Cardiac fibroblast (primary cell): Measurements from ENCODE around the gene KLHL6.

Experiments
- DNase-seq, 2 donors: peaks; one replicate each; pipeline versions ENCODE4 v3.0.0 to v3.0.0-alpha.2; 2010; ENCODE audit warnings: low read depth in 2 of 2
- H3K4me3 ChIP-seq, 2 donors: replicated peaks in 1 of 2; 1 replicate in 1 of 2; 2 replicates in 1 of 2; pipeline ENCODE4 v1.5.1; 2011; ENCODE audit warnings: low read depth in 2 of 2, low read length in 2 of 2, mild to moderate bottlenecking in 2 of 2, moderate library complexity in 1 of 2
- CTCF ChIP-seq: IDR thresholded peaks from one replicate; pipeline ENCODE4 v1.5.1; 2011; ENCODE audit warnings: low read depth, mild to moderate bottlenecking, low read length, inconsistent platforms

The KLHL6 gene

GRCh38 chr3:183555541-183556081 lies at the start of gene KLHL6:
Gene KLHL6, minus strand, starts transcription at chr3:183555706. Its CDS starts 53 bp downstream, at chr3:183555653.
- H3K4me3 ChIP-seq: no peak within 1 kb of the TSS
- peak; percentile 15 to 36 for DNase-seq
- TF ChIP-seq CTCF: no peak

- TF ChIP-seq CTCF: no peak
- H3K4me3 ChIP-seq: no peak overlapping the region
- no peak for DNase-seq
Measured at GRCh38 chr3:183597959-183598358, 42.5 kb upstream of the KLHL6 start.

- no peak for TF ChIP-seq CTCF
- no peak overlapping the region for H3K4me3 ChIP-seq
- DNase-seq: no peak
Measured at GRCh38 chr3:183594636-183595035, 39.1 kb upstream of the KLHL6 start.

GRCh38 chr3:183592821-183593220 lies 37.3 kb upstream of the KLHL6 start:
- TF ChIP-seq CTCF: no peak
- DNase-seq: no peak
- H3K4me3 ChIP-seq: no peak overlapping the region

GRCh38 chr3:183591881-183592521 lies 36.5 kb upstream of the KLHL6 start:
- no peak overlapping the region for H3K4me3 ChIP-seq
- peak; percentile 20 to 42 for DNase-seq
- peak; percentile 7 for TF ChIP-seq CTCF

GRCh38 chr3:183590442-183590841 lies 34.9 kb upstream of the KLHL6 start:
- H3K4me3 ChIP-seq: no peak overlapping the region
- no peak for DNase-seq
- no peak for TF ChIP-seq CTCF

- TF ChIP-seq CTCF: no peak
- DNase-seq: peak; percentile 10 to 20
- H3K4me3 ChIP-seq: no peak overlapping the region
Measured at GRCh38 chr3:183587336-183587735, 31.8 kb upstream of the KLHL6 start.
